HG02885 (cell line): ENCODE measurements around the gene PIPOX.

Source experiments
- ATAC-seq: cut with Tn5 transposase; IDR thresholded peaks from one replicate; pipeline ENCODE4 v1.9.1; 2021; ENCODE audit warnings: mild to moderate bottlenecking; ENCODE audit not compliant: unreplicated experiment, poor library complexity

Gene PIPOX

GRCh38 chr17:29042679-29043538, at the start of gene PIPOX:
Gene PIPOX, plus strand, starts transcription at chr17:29043141. Its CDS starts 85 bp downstream, at chr17:29043226.
- ATAC-seq = no peak

- ATAC-seq = no peak
These were observed 49.1 kb upstream of the PIPOX start for GRCh38 chr17:28993645-28994426.

GRCh38 chr17:28996554-28997096, 46.3 kb upstream of the PIPOX start:
- ATAC-seq = no peak

GRCh38 chr17:28997806-28998205, 45.1 kb upstream of the PIPOX start:
- ATAC-seq = no peak

- no peak for ATAC-seq
These were observed 43.7 kb upstream of the PIPOX start for GRCh38 chr17:28999206-28999605.

GRCh38 chr17:29000973-29001372, 42.0 kb upstream of the PIPOX start:
- no peak for ATAC-seq

GRCh38 chr17:29002811-29003210, 40.1 kb upstream of the PIPOX start:
- no peak for ATAC-seq

GRCh38 chr17:29003289-29003688, 39.7 kb upstream of the PIPOX start:
- no peak for ATAC-seq

GRCh38 chr17:29004081-29004692, 38.8 kb upstream of the PIPOX start:
- ATAC-seq = no peak

GRCh38 chr17:29005936-29006511, 36.9 kb upstream of the PIPOX start, which contains the start of gene SEZ6:
Gene SEZ6, minus strand, starts transcription at chr17:29006033. Its CDS starts 164 bp downstream, at chr17:29005869.
- ATAC-seq = no peak

GRCh38 chr17:29007456-29007855, 35.5 kb upstream of the PIPOX start:
- ATAC-seq = no peak

GRCh38 chr17:29007860-29008455, 35.0 kb upstream of the PIPOX start:
- no peak for ATAC-seq

GRCh38 chr17:29008591-29008990, 34.4 kb upstream of the PIPOX start:
- ATAC-seq = no peak

- no peak for ATAC-seq
These were observed 32.8 kb upstream of the PIPOX start for GRCh38 chr17:29010129-29010528.

- ATAC-seq = no peak
These were observed 32.4 kb upstream of the PIPOX start for GRCh38 chr17:29010586-29010985.

GRCh38 chr17:29012535-29012934, 30.4 kb upstream of the PIPOX start:
- ATAC-seq = no peak

- ATAC-seq = no peak
These were observed 28.2 kb upstream of the PIPOX start for GRCh38 chr17:29014716-29015115.

- ATAC-seq = no peak
These were observed 26.4 kb upstream of the PIPOX start for GRCh38 chr17:29016345-29017210.
